ENCODE data around the gene EFNA2. TPM values are rescaled to one million over a fixed set of nuclear protein-coding genes. Genes with fewer than 3 reads are reported as not detected.
A peak's percentile ranks its signal among the peaks of the same experiment; 100 is the strongest.

EFNA2 gene
- total and polyA plus RNA-seq, 2 experiments from 2014 or later = 2.7 to 10.3 TPM

DNA sequence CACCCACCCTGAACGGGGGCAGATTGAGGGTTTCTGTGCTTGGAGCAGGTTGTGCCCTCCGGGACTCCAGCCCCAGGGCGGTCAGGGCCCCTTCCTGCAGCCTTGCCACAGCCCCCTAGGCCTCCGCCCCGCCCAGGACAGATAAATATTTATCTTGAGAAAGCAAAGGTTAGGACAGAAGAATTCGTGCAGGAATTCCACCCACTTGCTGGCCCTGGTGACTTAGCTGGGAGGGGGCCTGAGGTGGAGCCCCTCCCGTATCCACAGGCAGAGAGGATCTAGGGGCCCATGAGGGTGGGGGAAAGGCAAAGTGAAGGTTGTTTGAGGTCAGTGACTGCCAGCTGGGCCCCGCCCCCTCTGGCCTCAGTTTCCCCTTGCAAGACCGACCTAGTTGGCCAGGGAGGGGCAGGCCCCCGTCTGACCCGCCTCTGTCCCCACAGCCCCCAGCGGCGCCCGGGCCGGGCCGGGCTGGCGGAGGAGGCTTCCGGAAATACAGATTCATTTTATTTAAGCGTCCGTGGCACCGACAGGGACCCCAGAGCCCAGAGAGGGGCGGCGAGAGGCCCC lies 32.1 kb upstream of the EFNA2 start:
- Histone ChIP-seq H3K4me3 (no peak overlapping the region), H3F3A (replicated peaks; ENCODE audit: low read depth) (peaks cover 45% of the 10 kb centered on the region), H2AFZ (no peak overlapping the region), H3K27ac (ENCODE audit: low read depth) (peak overlapping the region; percentile 55), H3K27me3 (ENCODE audit: insufficient read depth) (no peaks in the 10 kb centered on the region), H3K4me2 (no peak overlapping the region), H3K4me1 (ENCODE audit: insufficient read depth) (peaks cover 14% of the 10 kb centered on the region; the same call in 1 of the 2 replicates), H3K79me2 (replicated peaks; ENCODE audit: insufficient read depth) (peaks cover 50% of the 10 kb centered on the region), H3K9me2 (ENCODE audit: insufficient read depth) (no peaks in the 10 kb centered on the region), H3K36me3 (ENCODE audit: insufficient read depth) (peaks cover 19% of the 10 kb centered on the region), H4K20me1 (replicated peaks; ENCODE audit: insufficient read depth) (peaks cover 35% of the 10 kb centered on the region)
- no peak for DNase-seq (ENCODE audit: low spot score)
- ATAC-seq = no peak
- Mint-ChIP-seq H3K4me3 (no peak overlapping the region), H3K36me3 (ENCODE audit: low read depth) (peaks cover 70% of the 10 kb centered on the region), H3K27ac (no peak overlapping the region), H3K27me3 (ENCODE audit: insufficient read depth, low read depth, poor library complexity) (peaks cover 26% of the 10 kb centered on the region), H3K9me3 (no peaks in the 10 kb centered on the region; the same call in 1 of the 3 replicates), H3K4me1 (peaks cover 30% of the 10 kb centered on the region)
- TF ChIP-seq NANOG (IDR thresholded peaks at IDR 0.05; ENCODE audit: borderline replicate concordance) = no peak
- TF ChIP-seq, protein P1, sequence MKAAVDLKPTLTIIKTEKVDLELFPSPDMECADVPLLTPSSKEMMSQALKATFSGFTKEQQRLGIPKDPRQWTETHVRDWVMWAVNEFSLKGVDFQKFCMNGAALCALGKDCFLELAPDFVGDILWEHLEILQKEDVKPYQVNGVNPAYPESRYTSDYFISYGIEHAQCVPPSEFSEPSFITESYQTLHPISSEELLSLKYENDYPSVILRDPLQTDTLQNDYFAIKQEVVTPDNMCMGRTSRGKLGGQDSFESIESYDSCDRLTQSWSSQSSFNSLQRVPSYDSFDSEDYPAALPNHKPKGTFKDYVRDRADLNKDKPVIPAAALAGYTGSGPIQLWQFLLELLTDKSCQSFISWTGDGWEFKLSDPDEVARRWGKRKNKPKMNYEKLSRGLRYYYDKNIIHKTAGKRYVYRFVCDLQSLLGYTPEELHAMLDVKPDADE (IDR thresholded peaks at IDR 0.05) = no peak
- TF ChIP-seq, protein P2, sequence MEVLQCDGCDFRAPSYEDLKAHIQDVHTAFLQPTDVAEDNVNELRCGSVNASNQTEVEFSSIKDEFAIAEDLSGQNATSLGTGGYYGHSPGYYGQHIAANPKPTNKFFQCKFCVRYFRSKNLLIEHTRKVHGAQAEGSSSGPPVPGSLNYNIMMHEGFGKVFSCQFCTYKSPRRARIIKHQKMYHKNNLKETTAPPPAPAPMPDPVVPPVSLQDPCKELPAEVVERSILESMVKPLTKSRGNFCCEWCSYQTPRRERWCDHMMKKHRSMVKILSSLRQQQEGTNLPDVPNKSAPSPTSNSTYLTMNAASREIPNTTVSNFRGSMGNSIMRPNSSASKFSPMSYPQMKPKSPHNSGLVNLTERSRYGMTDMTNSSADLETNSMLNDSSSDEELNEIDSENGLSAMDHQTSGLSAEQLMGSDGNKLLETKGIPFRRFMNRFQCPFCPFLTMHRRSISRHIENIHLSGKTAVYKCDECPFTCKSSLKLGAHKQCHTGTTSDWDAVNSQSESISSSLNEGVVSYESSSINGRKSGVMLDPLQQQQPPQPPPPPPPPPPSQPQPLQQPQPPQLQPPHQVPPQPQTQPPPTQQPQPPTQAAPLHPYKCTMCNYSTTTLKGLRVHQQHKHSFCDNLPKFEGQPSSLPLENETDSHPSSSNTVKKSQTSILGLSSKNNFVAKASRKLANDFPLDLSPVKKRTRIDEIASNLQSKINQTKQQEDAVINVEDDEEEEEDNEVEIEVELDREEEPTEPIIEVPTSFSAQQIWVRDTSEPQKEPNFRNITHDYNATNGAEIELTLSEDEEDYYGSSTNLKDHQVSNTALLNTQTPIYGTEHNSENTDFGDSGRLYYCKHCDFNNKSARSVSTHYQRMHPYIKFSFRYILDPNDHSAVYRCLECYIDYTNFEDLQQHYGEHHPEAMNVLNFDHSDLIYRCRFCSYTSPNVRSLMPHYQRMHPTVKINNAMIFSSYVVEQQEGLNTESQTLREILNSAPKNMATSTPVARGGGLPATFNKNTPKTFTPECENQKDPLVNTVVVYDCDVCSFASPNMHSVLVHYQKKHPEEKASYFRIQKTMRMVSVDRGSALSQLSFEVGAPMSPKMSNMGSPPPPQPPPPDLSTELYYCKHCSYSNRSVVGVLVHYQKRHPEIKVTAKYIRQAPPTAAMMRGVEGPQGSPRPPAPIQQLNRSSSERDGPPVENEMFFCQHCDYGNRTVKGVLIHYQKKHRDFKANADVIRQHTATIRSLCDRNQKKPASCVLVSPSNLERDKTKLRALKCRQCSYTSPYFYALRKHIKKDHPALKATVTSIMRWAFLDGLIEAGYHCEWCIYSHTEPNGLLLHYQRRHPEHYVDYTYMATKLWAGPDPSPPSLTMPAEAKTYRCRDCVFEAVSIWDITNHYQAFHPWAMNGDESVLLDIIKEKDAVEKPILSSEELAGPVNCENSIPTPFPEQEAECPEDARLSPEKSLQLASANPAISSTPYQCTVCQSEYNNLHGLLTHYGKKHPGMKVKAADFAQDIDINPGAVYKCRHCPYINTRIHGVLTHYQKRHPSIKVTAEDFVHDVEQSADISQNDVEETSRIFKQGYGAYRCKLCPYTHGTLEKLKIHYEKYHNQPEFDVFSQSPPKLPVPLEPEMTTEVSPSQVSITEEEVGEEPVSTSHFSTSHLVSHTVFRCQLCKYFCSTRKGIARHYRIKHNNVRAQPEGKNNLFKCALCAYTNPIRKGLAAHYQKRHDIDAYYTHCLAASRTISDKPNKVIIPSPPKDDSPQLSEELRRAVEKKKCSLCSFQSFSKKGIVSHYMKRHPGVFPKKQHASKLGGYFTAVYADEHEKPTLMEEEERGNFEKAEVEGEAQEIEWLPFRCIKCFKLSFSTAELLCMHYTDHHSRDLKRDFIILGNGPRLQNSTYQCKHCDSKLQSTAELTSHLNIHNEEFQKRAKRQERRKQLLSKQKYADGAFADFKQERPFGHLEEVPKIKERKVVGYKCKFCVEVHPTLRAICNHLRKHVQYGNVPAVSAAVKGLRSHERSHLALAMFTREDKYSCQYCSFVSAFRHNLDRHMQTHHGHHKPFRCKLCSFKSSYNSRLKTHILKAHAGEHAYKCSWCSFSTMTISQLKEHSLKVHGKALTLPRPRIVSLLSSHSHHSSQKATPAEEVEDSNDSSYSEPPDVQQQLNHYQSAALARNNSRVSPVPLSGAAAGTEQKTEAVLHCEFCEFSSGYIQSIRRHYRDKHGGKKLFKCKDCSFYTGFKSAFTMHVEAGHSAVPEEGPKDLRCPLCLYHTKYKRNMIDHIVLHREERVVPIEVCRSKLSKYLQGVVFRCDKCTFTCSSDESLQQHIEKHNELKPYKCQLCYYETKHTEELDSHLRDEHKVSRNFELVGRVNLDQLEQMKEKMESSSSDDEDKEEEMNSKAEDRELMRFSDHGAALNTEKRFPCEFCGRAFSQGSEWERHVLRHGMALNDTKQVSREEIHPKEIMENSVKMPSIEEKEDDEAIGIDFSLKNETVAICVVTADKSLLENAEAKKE (CRISPR knock-in tag; IDR thresholded peaks at IDR 0.05) = no peak
- TF ChIP-seq POLR2AphosphoS5 (IDR thresholded peaks at IDR 0.05; ENCODE audit: low read depth) = no peak
- TF ChIP-seq EZH2 (IDR thresholded peaks at IDR 0.05; ENCODE audit: low read depth, unreplicated experiment) = no peak
- no peak for TF ChIP-seq CREB1 (CRISPR knock-in tag; IDR thresholded peaks at IDR 0.05; ENCODE audit: low read depth)
- no peak for TF ChIP-seq STAT1 (IDR thresholded peaks at IDR 0.05; ENCODE audit: unreplicated experiment)
- TF ChIP-seq, protein P3, sequence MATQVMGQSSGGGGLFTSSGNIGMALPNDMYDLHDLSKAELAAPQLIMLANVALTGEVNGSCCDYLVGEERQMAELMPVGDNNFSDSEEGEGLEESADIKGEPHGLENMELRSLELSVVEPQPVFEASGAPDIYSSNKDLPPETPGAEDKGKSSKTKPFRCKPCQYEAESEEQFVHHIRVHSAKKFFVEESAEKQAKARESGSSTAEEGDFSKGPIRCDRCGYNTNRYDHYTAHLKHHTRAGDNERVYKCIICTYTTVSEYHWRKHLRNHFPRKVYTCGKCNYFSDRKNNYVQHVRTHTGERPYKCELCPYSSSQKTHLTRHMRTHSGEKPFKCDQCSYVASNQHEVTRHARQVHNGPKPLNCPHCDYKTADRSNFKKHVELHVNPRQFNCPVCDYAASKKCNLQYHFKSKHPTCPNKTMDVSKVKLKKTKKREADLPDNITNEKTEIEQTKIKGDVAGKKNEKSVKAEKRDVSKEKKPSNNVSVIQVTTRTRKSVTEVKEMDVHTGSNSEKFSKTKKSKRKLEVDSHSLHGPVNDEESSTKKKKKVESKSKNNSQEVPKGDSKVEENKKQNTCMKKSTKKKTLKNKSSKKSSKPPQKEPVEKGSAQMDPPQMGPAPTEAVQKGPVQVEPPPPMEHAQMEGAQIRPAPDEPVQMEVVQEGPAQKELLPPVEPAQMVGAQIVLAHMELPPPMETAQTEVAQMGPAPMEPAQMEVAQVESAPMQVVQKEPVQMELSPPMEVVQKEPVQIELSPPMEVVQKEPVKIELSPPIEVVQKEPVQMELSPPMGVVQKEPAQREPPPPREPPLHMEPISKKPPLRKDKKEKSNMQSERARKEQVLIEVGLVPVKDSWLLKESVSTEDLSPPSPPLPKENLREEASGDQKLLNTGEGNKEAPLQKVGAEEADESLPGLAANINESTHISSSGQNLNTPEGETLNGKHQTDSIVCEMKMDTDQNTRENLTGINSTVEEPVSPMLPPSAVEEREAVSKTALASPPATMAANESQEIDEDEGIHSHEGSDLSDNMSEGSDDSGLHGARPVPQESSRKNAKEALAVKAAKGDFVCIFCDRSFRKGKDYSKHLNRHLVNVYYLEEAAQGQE (IDR thresholded peaks at IDR 0.05; ENCODE audit: unreplicated experiment) = no peak
- TF ChIP-seq EZH2phosphoT487 (IDR thresholded peaks at IDR 0.05; ENCODE audit: unreplicated experiment) = no peak
- no peak for TF ChIP-seq ZNF331 (CRISPR knock-in tag; IDR thresholded peaks at IDR 0.05; ENCODE audit: low read depth)
- TF ChIP-seq ZNF114 (CRISPR knock-in tag; IDR thresholded peaks at IDR 0.05) = no peak
- no peak for TF ChIP-seq JUNB (IDR thresholded peaks at IDR 0.05; ENCODE audit: unreplicated experiment)
- TF ChIP-seq, protein P4, sequence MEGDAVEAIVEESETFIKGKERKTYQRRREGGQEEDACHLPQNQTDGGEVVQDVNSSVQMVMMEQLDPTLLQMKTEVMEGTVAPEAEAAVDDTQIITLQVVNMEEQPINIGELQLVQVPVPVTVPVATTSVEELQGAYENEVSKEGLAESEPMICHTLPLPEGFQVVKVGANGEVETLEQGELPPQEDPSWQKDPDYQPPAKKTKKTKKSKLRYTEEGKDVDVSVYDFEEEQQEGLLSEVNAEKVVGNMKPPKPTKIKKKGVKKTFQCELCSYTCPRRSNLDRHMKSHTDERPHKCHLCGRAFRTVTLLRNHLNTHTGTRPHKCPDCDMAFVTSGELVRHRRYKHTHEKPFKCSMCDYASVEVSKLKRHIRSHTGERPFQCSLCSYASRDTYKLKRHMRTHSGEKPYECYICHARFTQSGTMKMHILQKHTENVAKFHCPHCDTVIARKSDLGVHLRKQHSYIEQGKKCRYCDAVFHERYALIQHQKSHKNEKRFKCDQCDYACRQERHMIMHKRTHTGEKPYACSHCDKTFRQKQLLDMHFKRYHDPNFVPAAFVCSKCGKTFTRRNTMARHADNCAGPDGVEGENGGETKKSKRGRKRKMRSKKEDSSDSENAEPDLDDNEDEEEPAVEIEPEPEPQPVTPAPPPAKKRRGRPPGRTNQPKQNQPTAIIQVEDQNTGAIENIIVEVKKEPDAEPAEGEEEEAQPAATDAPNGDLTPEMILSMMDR (conservative IDR thresholded peaks at IDR 0.05; ENCODE audit: low read depth in 2 of 2) = no peak

All from GM23338 (cell line).